NCI-H2107 (cell line): ENCODE data around the gene KRTAP4-2.
"Not testable (repeated sequence)": the region's sequence is repeated elsewhere in the genome, so short reads cannot be mapped to it uniquely, and the experiment has no call there.

ENCODE experiments used
- DNase-seq: peaks from one replicate; lab custom pipeline; 2025; lab: John Stamatoyannopoulos, UW

The KRTAP4-2 gene

DNA sequence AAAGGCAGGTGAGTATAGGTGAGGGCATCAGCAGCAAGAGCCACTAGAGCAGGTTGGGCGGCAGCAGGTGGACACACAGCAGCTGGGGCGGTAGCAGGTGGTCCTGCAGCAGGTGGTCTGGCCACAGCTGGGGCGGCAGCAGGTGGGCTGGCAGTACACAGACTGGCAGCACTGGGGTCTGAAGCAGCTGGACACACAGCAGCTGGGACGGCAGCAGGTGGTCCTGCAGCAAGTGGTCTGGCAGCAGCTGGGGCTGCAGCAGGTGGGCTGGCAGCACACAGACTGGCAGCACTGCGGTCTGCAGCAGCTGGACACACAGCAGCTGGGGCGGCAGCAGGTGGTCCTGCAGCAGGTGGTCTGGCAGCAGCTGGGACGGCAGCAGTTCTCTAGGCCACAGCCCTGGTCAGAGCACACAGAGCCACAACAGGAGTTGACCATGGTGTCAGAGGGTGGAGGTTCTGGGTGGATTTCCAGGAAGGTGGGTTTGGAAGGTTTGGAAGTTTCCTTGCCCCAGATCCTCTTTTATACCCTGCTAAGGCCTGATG lies at the start of gene KRTAP4-2:
Gene KRTAP4-2 (minus strand): TSS at position 495 of the 545 bp plus-strand sequence. CDS start 57 bp downstream, at position 438.
- no peak for DNase-seq

DNA sequence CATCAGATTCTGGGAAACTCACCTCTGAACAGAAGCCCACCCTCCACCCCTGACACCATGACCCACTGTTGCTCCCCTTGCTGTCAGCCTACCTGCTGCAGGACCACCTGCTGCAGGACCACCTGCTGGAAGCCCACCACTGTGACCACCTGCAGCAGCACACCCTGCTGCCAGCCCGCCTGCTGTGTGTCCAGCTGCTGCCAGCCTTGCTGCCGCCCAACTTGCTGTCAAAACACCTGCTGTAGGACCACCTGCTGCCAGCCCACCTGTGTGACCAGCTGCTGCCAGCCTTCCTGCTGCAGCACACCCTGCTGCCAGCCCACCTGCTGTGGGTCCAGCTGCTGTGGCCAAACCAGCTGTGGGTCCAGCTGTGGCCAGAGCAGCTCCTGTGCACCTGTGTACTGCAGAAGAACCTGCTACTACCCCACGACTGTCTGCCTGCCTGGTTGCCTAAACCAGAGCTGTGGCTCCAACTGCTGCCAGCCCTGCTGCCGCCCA lies 48.6 kb upstream of the KRTAP4-2 start, which contains the start of gene KRTAP9-2:
Gene KRTAP9-2 (plus strand): TSS at position 51 of the 498 bp plus-strand sequence. CDS start 7 bp downstream, at position 58.
- DNase-seq = not testable (repeated sequence)

DNA sequence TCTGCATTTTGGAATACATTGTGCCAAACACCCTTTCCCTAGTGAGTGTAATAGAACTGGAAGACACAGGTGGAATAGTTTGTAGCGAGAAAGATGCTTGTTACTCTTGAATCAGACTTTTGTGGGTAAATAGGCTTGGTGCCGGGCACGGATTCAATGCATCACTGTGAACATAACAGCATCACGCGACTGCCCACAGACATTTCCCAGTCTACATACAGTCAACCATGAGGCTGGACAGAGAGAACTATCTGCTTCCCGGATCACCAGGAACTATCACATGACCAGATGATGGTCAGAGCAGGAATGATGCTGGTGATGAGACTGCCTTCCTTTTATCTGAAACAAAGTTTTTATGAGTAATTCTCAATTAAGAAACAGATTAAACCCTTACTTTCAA lies 48.0 kb upstream of the KRTAP4-2 start:
- DNase-seq = no peak

DNA sequence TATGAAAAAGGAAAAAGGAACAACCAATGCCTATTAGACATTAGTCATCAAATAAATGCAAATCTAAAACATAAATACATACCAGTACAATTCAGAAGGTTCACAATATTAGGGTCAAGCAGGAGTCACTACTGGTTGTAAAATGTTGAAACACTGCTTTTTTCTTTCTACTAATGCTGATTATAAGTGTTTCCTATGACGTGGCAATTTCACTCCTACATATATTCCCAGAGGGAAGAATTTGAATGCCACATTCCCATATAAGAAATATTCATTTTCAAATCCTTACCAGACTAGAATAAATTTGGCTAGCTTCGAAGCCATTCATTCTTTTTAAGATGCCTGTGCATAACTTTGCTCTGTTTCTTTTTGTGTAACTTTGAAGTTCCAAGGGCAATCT lies 45.8 kb upstream of the KRTAP4-2 start:
- no peak for DNase-seq

DNA sequence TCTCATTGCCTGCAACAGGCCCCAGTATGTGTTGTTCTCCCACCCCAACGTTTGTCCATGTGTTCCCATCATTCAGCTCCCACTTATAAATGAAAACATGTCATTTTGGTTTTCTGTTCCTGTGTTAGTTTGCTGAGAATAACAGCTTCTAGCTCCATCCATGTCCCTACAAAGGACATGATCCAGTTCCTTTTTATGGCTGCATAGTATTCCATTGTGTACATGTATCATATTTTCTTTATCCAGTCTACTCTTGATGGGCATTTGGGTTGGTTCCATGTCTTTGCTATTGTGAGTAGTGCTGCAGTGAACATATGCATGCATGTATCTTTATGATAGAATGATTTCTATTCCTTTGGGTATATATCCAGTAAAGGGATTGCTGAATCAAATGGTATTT lies 37.7 kb upstream of the KRTAP4-2 start:
- no peak for DNase-seq

DNA sequence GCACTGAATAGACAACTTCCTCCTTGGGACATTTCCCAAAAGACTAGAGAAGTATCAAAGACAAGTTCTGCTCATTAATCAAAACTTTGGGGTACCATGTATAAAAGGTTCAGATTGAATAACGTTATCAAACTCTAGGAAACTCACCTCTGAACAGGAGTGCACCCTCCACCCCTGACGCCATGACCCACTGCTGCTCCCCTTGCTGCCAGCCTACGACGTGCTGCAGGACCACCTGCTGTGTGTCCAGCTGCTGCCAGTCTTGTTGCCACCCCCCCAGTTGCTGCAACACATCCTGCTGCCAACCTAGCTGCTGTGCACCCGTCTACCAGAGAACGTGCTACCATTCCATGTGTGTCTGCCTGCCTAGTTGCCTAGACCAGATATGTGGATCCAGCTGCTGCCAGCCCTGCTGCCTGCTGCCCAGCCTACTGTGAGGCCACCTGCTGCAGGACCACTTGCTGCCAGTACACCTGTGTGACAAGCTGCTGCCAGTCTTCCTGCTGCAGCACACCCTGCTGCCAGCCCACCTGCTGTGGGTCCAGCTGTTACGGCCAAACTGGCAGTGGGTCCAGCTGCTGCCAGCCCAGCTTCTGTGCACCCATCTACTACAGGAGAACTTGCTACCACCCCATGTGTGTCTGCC lies 34.6 kb upstream of the KRTAP4-2 start:
- no peak for DNase-seq

DNA sequence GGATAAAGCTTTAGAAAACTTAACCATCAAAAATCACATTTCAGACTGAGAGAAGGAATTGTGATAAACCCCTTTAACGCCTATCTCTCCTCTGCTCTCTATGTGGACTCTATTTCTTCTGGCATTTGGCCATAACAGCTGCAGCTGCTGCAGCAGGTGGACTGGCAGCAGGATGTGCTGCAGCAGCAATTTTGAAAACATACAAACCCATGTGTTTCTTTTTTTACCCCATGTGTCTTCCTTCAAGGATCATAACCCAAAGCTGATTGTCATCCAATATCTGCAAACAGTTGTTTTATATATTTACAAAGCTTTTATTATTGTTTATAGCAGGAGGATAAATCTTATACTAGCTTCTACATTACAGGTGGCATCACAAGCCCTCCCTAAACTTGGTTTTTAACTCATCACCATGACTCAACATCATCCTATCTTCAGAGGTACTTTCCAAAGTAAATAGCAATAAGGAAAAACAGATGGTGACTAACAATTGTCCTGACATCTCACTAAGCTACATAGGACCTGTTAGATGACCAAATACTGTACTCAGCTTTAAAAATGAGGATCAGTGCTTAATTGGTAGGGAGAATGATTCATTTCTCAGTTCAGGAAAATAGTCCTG lies 33.9 kb upstream of the KRTAP4-2 start:
- DNase-seq = no peak

DNA sequence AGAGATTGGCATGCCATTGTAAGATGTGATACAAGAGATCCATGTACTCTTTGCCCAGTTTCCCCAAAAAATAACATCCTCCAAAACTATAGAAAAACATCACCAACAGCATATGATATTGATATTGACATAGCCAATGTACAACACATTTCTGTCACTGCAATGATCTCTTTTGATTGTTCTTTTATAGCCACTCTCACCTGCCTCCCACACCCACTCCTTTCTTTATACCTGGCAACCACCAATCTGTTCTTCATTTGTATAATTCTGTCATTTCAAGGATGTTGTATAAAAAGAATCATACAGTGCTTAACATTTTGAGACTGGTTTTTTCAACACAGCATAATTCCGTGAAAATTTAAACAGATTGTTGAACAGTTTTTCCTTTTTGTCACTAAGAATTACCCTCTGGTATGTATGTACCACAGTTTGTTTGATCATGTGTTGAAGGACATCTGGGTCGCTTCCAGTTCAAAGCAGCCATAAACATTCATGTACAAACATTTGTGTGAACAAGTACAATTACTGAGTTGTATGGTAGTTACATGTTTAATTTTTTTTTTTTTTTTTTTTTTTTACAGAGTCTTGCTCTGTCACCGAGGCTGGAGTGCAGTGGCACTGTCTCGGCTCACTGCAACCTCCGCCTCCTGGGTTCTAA lies 21.5 kb upstream of the KRTAP4-2 start:
- DNase-seq = no peak

DNA sequence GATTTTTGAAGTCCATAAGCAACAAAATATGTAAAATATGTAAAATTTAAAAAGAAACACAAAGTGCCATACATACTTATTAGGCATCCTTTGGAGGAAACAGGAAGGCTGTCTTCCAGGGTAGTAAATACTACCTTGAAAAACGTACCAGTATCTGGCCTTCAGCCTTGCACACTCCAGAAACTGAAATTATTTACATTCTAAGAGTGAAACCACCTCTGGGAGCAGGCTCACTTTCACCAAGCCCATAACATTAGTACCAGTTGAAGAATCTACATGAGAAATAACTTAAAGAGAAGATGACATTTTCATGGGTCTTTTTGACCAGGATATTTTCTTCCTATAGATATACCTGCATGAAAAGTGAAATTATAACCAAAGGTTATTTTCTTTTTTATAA lies 18.0 kb upstream of the KRTAP4-2 start:
- no peak for DNase-seq

DNA sequence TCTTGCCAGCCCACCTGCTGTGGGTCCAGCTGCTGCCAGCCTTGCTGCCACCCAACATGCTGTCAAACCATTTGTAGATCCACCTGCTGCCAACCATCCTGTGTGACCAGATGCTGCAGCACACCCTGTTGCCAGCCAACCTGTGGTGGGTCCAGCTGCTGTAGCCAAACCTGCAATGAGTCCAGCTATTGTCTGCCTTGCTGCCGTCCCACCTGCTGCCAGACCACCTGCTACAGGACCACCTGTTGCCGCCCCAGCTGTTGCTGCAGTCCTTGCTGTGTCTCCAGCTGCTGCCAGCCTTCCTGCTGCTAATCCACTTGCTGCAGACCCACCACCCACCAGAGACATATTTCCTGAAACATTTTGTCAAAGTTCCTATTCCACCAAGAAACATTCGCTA lies 12.3 kb upstream of the KRTAP4-2 start:
- no peak for DNase-seq

DNA sequence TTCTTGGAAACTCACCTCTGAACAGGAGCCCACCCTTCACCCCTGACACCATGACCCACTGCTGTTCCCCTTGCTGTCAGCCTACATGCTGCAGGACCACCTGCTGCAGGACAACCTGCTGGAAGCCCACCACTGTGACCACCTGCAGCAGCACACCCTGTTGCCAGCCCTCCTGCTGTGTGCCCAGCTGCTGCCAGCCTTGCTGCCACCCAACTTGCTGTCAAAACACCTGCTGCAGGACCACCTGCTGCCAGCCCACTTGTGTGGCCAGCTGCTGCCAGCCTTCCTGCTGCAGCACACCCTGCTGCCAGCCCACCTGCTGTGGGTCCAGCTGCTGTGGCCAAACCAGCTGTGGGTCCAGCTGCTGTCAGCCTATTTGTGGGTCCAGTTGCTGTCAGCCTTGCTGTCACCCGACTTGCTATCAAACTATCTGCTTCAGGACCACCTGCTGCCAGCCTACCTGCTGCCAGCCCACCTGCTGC lies 11.9 kb upstream of the KRTAP4-2 start, which contains the start of gene KRTAP9-1:
Gene KRTAP9-1 (plus strand): TSS at position 51 of the 482 bp plus-strand sequence. CDS start 0 bp downstream, at position 51.
- DNase-seq = not testable (repeated sequence)

DNA sequence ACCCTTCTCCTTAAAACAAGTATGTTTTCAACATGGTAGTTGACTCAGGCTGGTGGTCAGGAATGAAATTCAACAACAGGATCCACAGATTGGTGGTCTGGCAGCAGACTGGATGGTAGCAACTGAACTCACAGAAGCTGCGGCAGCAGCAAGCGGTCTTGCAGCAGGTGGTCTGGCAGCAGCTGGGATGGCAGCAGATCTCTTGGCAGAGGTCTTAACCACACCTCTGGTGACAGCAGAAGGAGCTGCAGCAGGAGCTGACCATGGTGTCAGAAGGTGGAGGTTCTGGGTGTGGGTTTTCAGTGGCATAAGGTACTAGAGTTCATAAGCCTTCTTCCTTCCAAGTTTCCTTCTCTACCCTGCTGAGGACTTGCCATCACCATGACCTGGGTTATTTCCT lies 8.9 kb upstream of the KRTAP4-2 start:
- no peak for DNase-seq

DNA sequence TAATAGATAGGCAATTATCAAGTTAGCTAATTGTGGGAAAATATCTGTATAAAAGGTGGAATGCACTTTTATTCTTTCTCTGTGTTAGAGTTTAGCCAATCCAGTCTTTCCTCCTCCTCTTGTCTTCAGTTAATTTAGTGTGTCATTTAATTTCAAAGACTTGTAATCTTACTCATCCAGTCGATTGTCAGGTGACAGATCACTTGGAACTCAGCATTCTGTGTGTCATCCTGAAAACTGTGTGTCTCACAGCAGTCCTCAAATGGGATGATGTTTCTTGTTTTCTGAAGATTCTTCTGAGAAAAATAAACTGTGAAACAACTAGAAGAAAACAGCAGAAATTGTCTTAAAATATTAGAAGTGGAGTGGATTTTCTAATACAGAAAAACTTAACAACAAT lies 7.0 kb upstream of the KRTAP4-2 start:
- DNase-seq = no peak

DNA sequence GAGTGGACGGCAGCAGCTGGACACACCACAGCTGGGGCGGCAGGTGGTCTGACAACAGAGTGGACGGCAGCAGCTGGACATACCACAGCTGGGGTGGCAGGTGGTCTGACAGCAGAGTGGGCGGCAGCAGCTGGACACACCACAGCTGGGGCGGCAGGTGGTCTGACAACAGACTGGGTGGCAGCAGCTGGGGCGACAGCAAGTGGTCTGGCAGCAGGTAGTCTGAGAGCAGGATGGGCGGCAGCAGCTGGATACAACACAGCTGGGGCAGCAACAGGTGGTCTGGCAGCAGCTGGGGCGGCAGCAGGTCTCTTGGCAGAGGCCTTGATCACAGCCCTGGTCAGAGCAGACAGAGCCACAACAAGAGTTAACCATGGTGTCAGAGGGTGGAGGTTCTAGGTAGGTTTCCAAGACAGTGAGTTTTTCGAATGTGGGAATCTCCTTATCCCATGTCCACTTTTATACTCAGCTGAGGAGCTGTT lies 6.5 kb upstream of the KRTAP4-2 start, which contains the start of gene KRTAP4-1:
Gene KRTAP4-1 (minus strand): TSS at position 432 of the 482 bp plus-strand sequence. CDS start 57 bp downstream, at position 375.
- DNase-seq = no peak

DNA sequence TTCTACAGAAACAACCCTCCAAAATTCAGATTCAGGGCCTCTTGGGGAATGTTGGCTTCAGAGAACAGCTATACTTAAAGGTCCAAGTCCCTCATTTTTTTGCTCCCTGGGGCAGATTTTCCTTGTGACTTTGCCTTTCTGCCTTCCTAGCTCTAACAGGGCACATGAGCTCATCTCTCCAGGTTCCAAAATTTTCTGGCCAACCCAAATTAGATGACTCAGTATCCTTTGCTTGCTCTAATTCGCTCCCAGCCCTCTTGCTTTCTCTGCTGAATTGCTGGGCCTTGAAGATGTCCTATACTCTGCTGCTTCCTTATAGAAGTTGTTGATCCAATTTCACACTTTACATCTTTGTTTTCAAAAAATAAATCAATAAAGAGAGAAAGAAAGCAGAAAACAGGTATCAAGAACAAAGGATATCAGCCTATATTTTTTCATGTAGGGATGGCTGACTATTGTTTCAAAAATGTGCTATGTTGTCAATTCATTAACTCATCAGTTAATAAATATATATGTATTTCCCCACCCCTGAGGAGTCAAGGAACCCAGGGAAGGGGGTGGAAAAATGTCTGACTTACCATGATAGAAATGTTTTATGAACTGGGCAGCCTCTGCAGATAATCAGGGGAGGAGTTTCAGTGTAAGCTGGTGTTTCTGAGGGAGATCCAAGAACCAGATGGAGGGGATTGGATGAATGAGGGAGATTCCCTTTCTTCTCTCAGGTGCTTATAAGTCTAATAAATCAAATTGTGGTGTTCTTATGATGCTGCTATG lies 1.0 kb upstream of the KRTAP4-2 start:
- DNase-seq = no peak

DNA sequence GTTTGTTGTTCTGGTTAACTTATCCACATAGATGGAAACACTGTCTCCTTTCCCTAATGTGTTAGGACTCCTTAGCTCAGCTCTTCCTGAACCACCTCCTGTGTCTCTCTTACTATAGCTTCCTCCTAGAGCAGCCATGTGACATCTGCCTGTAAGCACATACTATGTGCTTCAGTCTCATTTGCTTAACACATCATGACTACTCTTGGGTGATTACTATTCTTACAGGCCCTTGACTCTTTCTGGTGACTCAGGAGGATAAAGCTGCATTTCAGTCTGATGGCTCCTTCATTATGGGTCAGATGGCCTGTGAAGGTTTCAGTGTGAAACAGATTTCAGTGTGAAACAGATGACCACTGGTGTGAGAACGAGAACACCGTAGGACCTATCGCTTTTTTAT lies 320 bp upstream of the KRTAP4-2 start:
- DNase-seq = no peak

DNA sequence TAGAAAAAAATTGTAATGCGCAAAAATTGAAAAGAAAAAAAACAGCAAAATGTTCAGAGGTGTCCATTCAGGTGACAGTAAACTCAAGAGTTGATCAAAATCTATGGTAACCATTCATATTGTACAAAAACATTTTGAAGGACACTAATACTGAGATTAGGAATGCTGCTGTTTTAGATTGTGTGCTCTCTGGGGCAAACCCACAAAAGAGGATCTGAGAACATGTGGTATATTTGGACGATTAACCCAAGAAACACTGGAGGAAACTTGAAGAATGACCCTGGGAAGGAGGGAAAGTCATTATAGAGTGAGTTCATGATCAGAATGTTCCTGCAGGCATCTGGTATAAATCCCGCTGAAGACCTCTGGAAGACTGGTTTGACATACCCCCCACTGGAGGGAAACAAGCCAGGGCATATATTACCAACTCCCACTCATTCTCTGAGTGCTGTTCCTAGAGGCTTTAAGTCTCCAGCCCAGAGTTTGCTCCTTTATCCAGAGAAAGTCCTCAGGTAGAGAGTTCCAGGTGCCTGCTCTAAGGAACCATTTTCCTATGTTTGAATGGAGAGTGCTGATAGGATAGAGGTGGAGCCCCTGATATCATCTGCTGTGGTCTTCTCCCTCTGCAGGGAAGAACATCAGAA lies 1.2 kb downstream of the KRTAP4-2 start:
- no peak for DNase-seq

DNA sequence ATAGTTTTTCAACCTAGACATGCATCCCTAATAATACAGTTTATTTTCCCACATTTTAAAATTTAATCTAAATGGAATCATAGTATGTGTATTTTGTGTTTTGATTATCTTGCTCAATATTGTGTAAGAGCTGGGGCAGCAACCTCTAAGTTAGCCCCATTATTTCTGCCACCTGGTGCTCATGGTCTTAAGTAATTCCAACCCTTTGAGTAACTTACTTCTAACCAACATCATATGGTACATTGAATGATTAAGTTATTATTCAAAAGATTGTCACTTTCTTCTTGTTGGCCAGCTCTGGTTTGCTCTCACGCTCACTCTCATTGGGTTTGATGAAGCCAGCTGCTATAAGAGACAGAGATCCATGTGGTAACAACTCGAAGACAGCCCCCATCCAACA lies 6.1 kb downstream of the KRTAP4-2 start:
- no peak for DNase-seq

DNA sequence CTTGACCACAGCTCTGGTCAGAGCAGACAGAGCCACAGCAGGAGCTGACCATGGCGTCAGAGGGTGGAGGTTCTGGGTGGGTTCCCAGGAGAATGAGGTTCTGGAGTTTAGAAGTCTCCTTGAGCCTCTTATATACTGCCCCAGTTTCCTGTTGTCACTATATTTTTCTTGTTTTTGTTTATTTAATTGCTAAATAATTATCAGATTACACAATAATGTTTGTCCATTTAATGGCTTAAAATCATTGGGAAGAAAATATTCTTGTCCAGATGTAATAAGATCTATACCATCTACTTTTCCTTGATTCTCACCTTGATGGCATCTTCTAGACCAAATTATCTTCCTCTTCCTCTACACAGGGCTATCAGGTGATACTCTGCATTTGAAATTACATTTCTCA lies 9.9 kb downstream of the KRTAP4-2 start, which contains the start of gene KRTAP4-3:
Gene KRTAP4-3 (minus strand): TSS at position 101 of the 400 bp plus-strand sequence. CDS start 49 bp downstream, at position 52.
- no peak for DNase-seq

DNA sequence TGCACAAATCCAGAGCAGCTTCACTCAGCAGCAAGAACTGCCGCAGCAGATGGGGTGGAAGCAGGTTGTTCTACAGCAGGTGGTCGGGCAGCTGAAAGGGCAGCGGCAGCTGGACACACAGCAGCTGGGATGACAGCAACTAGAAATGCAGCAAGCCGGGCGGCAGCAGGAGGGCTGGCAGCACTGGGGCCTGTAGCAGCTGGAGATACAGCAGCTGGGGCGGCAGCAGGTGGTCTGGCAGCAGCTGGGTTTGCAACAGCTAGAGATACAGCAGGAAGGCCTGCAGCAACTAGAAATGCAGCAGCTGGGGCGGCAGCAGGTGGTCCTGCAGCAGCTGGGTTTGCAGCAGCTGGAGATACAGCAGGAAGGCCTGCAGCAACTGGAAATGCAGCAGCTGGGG lies 10.5 kb downstream of the KRTAP4-2 start:
- DNase-seq = no peak

DNA sequence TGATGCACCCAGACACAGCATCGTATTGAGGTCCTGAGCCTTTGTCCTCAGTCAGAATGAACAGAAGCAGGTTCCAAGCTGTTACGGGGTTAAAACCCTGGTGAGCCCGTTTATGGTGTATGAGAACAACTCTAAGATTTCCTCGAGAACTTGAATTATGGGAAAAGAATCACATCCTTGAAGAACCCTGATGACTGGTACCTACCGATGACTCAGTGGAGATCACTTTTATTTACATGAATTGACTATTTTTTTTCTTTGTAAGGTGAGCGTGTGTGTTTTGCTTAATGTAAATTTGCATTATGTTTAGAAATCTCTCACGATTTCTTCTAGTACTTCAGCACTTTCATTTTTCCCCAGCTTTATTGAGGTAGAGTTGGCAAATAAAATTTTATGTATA lies 14.2 kb downstream of the KRTAP4-2 start:
- DNase-seq = no peak
